ENCODE measurements around the gene PLS1. TPM values are rescaled to one million over a fixed set of nuclear protein-coding genes. Genes with fewer than 3 reads are reported as not detected.

PLS1 gene
- total RNA-seq, 1 donor from 2014 or later = 22.5 TPM

GRCh38 chr3:142628801-142629200 is 32.6 kb downstream of the PLS1 start:
- peaks cover 2% of the 10 kb centered on the region for H3K4me1 Mint-ChIP-seq
- Histone ChIP-seq H3K4me3 (no peak overlapping the region), H2AFZ (replicated peaks) (no peak overlapping the region), H3K27me3 (no peaks in the 10 kb centered on the region), H3K27ac (no peak overlapping the region), H3K9me3 (ENCODE audit: low read depth) (no peaks in the 10 kb centered on the region), H3K9ac (no peak overlapping the region), H3K4me1 (peaks cover 15% of the 10 kb centered on the region), H4K20me1 (ENCODE audit: low read depth) (no peaks in the 10 kb centered on the region), H3K4me2 (no peak overlapping the region), H3F3A (ENCODE audit: low read depth) (no peaks in the 10 kb centered on the region), H3K36me3 (no peaks in the 10 kb centered on the region), H3K79me2 (ENCODE audit: low read depth) (no peaks in the 10 kb centered on the region)
- peaks cover 3% of the 10 kb centered on the region for H3K27me3 Mint-ChIP-seq (ENCODE audit: insufficient read depth, low read depth)
- H3K4me3 Mint-ChIP-seq = no peak overlapping the region
- H3K9me3 Mint-ChIP-seq = no peaks in the 10 kb centered on the region
- DNase-seq (ENCODE audit: low spot score) = no peak
- TF ChIP-seq CTCF (IDR thresholded peaks at IDR 0.05) (no peak), EZH2 (IDR thresholded peaks at IDR 0.05) (no peak), EZH2phosphoT487 (IDR thresholded peaks at IDR 0.05) (no peak)
- H3K36me3 Mint-ChIP-seq = no peaks in the 10 kb centered on the region
- no peak overlapping the region for H3K27ac Mint-ChIP-seq

- no peaks in the 10 kb centered on the region for H3K27me3 Mint-ChIP-seq (ENCODE audit: insufficient read depth, low read depth)
- H3K4me3 Mint-ChIP-seq = no peak overlapping the region
- Histone ChIP-seq H4K20me1 (ENCODE audit: low read depth) (no peaks in the 10 kb centered on the region), H2AFZ (replicated peaks) (no peak overlapping the region), H3K36me3 (no peaks in the 10 kb centered on the region), H3K9ac (no peak overlapping the region), H3K4me1 (peaks cover 3% of the 10 kb centered on the region), H3K27ac (no peak overlapping the region), H3K27me3 (no peaks in the 10 kb centered on the region), H3F3A (ENCODE audit: low read depth) (no peaks in the 10 kb centered on the region), H3K9me3 (ENCODE audit: low read depth) (no peaks in the 10 kb centered on the region), H3K4me2 (no peak overlapping the region), H3K79me2 (ENCODE audit: low read depth) (no peaks in the 10 kb centered on the region), H3K4me3 (no peak overlapping the region)
- no peaks in the 10 kb centered on the region for H3K36me3 Mint-ChIP-seq
- TF ChIP-seq EZH2 (IDR thresholded peaks at IDR 0.05) = no peak
- TF ChIP-seq EZH2phosphoT487 (IDR thresholded peaks at IDR 0.05) = no peak
- no peak for TF ChIP-seq CTCF (IDR thresholded peaks at IDR 0.05)
- H3K4me1 Mint-ChIP-seq = peaks cover 2% of the 10 kb centered on the region
- H3K9me3 Mint-ChIP-seq = no peaks in the 10 kb centered on the region
- DNase-seq (ENCODE audit: low spot score) = no peak
- H3K27ac Mint-ChIP-seq = no peak overlapping the region
Observed at GRCh38 chr3:142633073-142633472, 36.9 kb downstream of the PLS1 start.

GRCh38 chr3:142636050-142636449 is 39.9 kb downstream of the PLS1 start:
- TF ChIP-seq CTCF (IDR thresholded peaks at IDR 0.05) = no peak
- TF ChIP-seq EZH2 (IDR thresholded peaks at IDR 0.05) = no peak
- TF ChIP-seq EZH2phosphoT487 (IDR thresholded peaks at IDR 0.05) = no peak
- no peak overlapping the region for H3K4me3 ChIP-seq
- H3K9ac ChIP-seq = no peak overlapping the region
- H3K36me3 ChIP-seq = no peaks in the 10 kb centered on the region
- no peaks in the 10 kb centered on the region for H3K27me3 Mint-ChIP-seq (ENCODE audit: insufficient read depth, low read depth)
- no peaks in the 10 kb centered on the region for H3F3A ChIP-seq (ENCODE audit: low read depth)
- H3K27ac ChIP-seq = no peak overlapping the region
- H3K4me1 ChIP-seq = peaks cover 3% of the 10 kb centered on the region
- no peaks in the 10 kb centered on the region for H3K9me3 Mint-ChIP-seq
- H3K4me2 ChIP-seq = no peak overlapping the region
- no peaks in the 10 kb centered on the region for H4K20me1 ChIP-seq (ENCODE audit: low read depth)
- no peaks in the 10 kb centered on the region for H3K27me3 ChIP-seq
- no peak overlapping the region for H3K4me3 Mint-ChIP-seq
- no peaks in the 10 kb centered on the region for H3K36me3 Mint-ChIP-seq
- H2AFZ ChIP-seq (replicated peaks) = no peak overlapping the region
- no peaks in the 10 kb centered on the region for H3K9me3 ChIP-seq (ENCODE audit: low read depth)
- no peaks in the 10 kb centered on the region for H3K79me2 ChIP-seq (ENCODE audit: low read depth)
- H3K27ac Mint-ChIP-seq = no peak overlapping the region
- DNase-seq (ENCODE audit: low spot score) = no peak
- H3K4me1 Mint-ChIP-seq = no peaks in the 10 kb centered on the region

All from neural progenitor cell (in vitro differentiated cells).